OCI-LY7 (cell line): ENCODE results near the gene KIF19. TPM values are rescaled to one million over a fixed set of nuclear protein-coding genes. Genes with fewer than 3 reads are reported as not detected.

Source experiments
- BruUV-seq: library from RNA; stranded (reverse); fragments of 400-500 nt; replicated peaks from 2 replicates; lab custom pipeline; 2021; lab: Mats Ljungman, UMichigan
- CTCF ChIA-PET: fragments of 300-600 bp; sonication (Branson Sonifier 250); formaldehyde crosslinking; loops from one replicate; lab custom pipeline; 2022; ENCODE audit warnings: antibody characterized with exemption; ENCODE audit not compliant: unreplicated experiment; lab: Charles Lee
- POLR2A ChIA-PET: fragments of 300-600 bp; sonication (Branson Sonifier 250); formaldehyde crosslinking; loops from one replicate; lab custom pipeline; 2022; ENCODE audit warnings: antibody characterized with exemption; lab: Charles Lee
- DNase-seq: peaks from one replicate; pipeline ENCODE4 v3.0.0-alpha.2; 2015; ENCODE audit warnings: low spot score
- H2AFZ ChIP-seq: fragments of 200-600 bp; sonication (generic), shearing (Covaris generic); 2 replicates; pipeline ENCODE4 v1.6.1; 2014; ENCODE audit warnings: mild to moderate bottlenecking, antibody characterized with exemption, low read length, moderate library complexity
- H3K27ac ChIP-seq: fragments of 200-600 bp; sonication (generic); 2 replicates; pipeline ENCODE4 v1.5.1; 2014; ENCODE audit warnings: mixed run types, low read depth, mild to moderate bottlenecking, moderate library complexity, low read length, inconsistent platforms; ENCODE audit not compliant: poor library complexity, severe bottlenecking
- H3K36me3 ChIP-seq: fragments of 200-600 bp; sonication (generic); 2 replicates; pipeline ENCODE4 v1.6.1; 2014; ENCODE audit warnings: mild to moderate bottlenecking, antibody characterized with exemption, low read length, moderate library complexity, mixed read lengths; ENCODE audit not compliant: insufficient read depth
- H3K4me1 ChIP-seq: fragments of 200-600 bp; sonication (generic); 2 replicates; pipeline ENCODE4 v1.5.1; 2014; ENCODE audit warnings: mild to moderate bottlenecking, low read length; ENCODE audit not compliant: insufficient read depth, poor library complexity, severe bottlenecking
- H3K4me2 ChIP-seq: fragments of 200-600 bp; sonication (generic); 2 replicates; pipeline ENCODE4 v1.6.1; 2014; ENCODE audit warnings: mild to moderate bottlenecking, low read length
- H3K4me3 ChIP-seq: fragments of 200-600 bp; sonication (generic); 2 replicates; pipeline ENCODE4 v1.5.1; 2014; ENCODE audit warnings: mild to moderate bottlenecking, low read depth, low read length; ENCODE audit not compliant: poor library complexity, severe bottlenecking
- H3K79me2 ChIP-seq: fragments of 200-600 bp; sonication (generic); 2 replicates; pipeline ENCODE4 v1.6.1; 2016; ENCODE audit warnings: low read depth, mild to moderate bottlenecking, low read length, moderate library complexity, mixed read lengths; ENCODE audit not compliant: insufficient read depth
- H3K9me2 ChIP-seq: fragments of 200-600 bp; sonication (generic); 2 replicates; pipeline ENCODE4 v1.6.1; 2016; ENCODE audit warnings: mild to moderate bottlenecking, low read length, mixed read lengths; ENCODE audit not compliant: insufficient read depth
- H3K9me3 ChIP-seq: fragments of 200-600 bp; sonication (generic); 2 replicates; pipeline ENCODE4 v1.6.1; 2014; ENCODE audit warnings: mild to moderate bottlenecking, mixed run types, low read length, mixed read lengths
- H4K20me1 ChIP-seq: fragments of 200-600 bp; sonication (generic); 2 replicates; pipeline ENCODE4 v1.6.1; 2014; ENCODE audit warnings: mild to moderate bottlenecking, antibody characterized with exemption, low read length, moderate library complexity, mixed read lengths; ENCODE audit not compliant: insufficient read depth
- EZH2phosphoT487 ChIP-seq: fragments of 200-600 bp; sonication (generic); IDR thresholded peaks from 2 replicates; pipeline ENCODE4 v1.6.1; 2018; ENCODE audit warnings: low read depth, borderline replicate concordance, mild to moderate bottlenecking, mixed run types, antibody characterized with exemption, low read length, moderate library complexity, mixed read lengths
- intact Hi-C: fragments of 100-400 bp; cut with micrococcal nuclease; formaldehyde crosslinking; loops from one replicate; pipeline ENCODE4 v1.10.0; 2022; ENCODE audit not compliant: unreplicated experiment
- total RNA-seq, 2 experiments: library from RNA; depleted of rRNA in 1 of 2; stranded (reverse); fragments of >200 nt in 1 of 2; shearing (Covaris generic) in 1 of 2; gene quantifications; 2 replicates each; pipeline ENCODE4 v1.2.3, GENCODE V29; 2014 to 2022
- TF ChIP-seq, protein P1 (sequence below): fragments of 200-600 bp; sonication (generic); conservative IDR thresholded peaks from 2 replicates; pipeline ENCODE4 v1.5.1; 2014; ENCODE audit warnings: mild to moderate bottlenecking, antibody characterized with exemption, low read length, moderate library complexity, mixed read lengths

Gene KIF19
- total RNA-seq, 2 experiments from 2014 or later, result not detected

DNA sequence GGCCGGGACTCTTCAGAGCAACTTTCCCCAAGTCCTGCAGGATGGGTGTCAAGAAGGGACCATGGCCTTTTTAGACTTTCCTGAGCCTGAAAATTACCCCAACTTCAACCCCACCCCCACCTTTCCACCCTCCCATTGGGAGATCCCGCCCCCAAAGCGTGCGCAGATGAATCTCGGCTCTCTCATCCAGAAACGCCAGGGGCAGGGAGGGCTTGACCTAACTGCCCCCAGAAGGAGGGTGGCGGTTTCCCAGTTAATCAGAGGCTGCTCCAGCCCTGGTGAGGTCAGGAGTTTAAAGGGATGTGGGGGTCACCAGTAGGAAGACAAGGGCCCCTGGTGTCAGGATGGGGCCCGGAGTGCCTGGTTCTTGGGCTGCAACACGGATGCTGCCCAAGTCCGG is 480 bp downstream of the KIF19 start:
- Histone ChIP-seq H3K4me3 (no peak overlapping the region), H4K20me1 (no peaks in the 10 kb centered on the region), H3K36me3 (no peaks in the 10 kb centered on the region), H2AFZ (no peak overlapping the region), H3K9me2 (no peaks in the 10 kb centered on the region), H3K27ac (no peak overlapping the region), H3K4me2 (no peak overlapping the region), H3K79me2 (no peaks in the 10 kb centered on the region), H3K4me1 (no peaks in the 10 kb centered on the region), H3K9me3 (no peaks in the 10 kb centered on the region)
- CTCF ChIA-PET, result no interaction called here
- DNase-seq, result no peak
- POLR2A ChIA-PET, result no interaction called here
- TF ChIP-seq, protein P1, sequence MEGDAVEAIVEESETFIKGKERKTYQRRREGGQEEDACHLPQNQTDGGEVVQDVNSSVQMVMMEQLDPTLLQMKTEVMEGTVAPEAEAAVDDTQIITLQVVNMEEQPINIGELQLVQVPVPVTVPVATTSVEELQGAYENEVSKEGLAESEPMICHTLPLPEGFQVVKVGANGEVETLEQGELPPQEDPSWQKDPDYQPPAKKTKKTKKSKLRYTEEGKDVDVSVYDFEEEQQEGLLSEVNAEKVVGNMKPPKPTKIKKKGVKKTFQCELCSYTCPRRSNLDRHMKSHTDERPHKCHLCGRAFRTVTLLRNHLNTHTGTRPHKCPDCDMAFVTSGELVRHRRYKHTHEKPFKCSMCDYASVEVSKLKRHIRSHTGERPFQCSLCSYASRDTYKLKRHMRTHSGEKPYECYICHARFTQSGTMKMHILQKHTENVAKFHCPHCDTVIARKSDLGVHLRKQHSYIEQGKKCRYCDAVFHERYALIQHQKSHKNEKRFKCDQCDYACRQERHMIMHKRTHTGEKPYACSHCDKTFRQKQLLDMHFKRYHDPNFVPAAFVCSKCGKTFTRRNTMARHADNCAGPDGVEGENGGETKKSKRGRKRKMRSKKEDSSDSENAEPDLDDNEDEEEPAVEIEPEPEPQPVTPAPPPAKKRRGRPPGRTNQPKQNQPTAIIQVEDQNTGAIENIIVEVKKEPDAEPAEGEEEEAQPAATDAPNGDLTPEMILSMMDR, result no peak
- no peak for TF ChIP-seq EZH2phosphoT487
- BruUV-seq, result no TSS peak
- intact Hi-C loops, result no loop called here

DNA sequence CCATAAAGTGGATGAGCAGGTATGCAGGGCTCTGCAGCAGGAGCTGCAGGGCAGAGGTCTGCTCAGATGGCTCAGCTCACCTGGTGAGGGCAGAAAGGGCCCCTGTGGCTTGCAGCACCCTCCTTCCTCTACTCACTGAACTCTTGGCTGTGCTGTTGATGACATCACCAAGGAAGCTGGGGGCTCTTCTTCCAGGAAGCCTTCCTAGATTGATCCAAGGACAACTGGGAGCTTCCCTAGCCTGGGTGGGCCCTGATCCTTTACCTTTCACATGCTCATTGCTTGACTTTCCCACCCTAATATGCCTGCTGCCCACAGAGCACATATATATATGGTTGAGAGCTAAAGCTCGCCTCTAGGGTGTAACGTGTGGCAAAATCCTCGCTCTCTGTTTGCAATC is 2.5 kb downstream of the KIF19 start:
- ChIA-PET CTCF (no interaction called here), POLR2A (no interaction called here)
- no TSS peak for BruUV-seq
- intact Hi-C loops, result no loop called here
- no peak for DNase-seq
- Histone ChIP-seq H3K9me2 (no peaks in the 10 kb centered on the region), H2AFZ (no peak overlapping the region), H3K79me2 (no peaks in the 10 kb centered on the region), H4K20me1 (no peaks in the 10 kb centered on the region), H3K36me3 (no peaks in the 10 kb centered on the region), H3K27ac (no peak overlapping the region), H3K9me3 (no peaks in the 10 kb centered on the region), H3K4me3 (no peak overlapping the region), H3K4me2 (no peak overlapping the region), H3K4me1 (peaks cover 13% of the 10 kb centered on the region)
- TF ChIP-seq EZH2phosphoT487, result no peak
- TF ChIP-seq, protein P1, result no peak

DNA sequence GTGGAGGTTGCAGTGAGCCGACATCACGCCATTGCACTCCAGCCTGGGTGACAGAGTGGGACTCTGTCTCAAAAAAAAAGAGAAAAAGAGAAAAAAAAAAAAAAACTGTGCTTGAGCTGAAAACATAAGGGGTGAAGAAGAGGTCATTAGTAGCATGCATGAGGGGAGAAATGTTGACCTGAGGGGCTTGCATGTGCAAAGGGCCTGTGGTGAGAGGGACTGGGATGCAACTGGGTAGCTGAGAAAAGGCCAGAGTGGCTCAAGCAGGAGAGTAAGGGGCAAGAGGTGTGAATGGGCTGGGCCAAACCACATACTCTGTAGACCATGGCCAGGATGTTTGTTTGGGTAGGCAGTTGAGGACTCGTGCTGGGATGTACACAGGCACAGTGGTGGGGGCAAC is 3.4 kb downstream of the KIF19 start:
- Histone ChIP-seq H3K4me2 (no peak overlapping the region), H3K4me1 (peaks cover 13% of the 10 kb centered on the region), H3K79me2 (no peaks in the 10 kb centered on the region), H4K20me1 (no peaks in the 10 kb centered on the region), H3K36me3 (no peaks in the 10 kb centered on the region), H3K9me3 (no peaks in the 10 kb centered on the region), H2AFZ (no peak overlapping the region), H3K4me3 (no peak overlapping the region), H3K9me2 (no peaks in the 10 kb centered on the region), H3K27ac (no peak overlapping the region)
- TF ChIP-seq, protein P1, result no peak
- TF ChIP-seq EZH2phosphoT487, result no peak
- ChIA-PET CTCF (interaction anchor here (0.6 kb wide), 1 partner anchor 344 kb away, joined by 4 read pairs; no protein-coding TSS in a partner anchor), POLR2A (no interaction called here)
- intact Hi-C loops, result no loop called here
- DNase-seq, result no peak
- no TSS peak for BruUV-seq
